SIG-M5 treated with dmso at 0.1 percent for 504 hours (cell line): ENCODE measurements around the gene DRAP1.
"Not testable (repeated sequence)": the region's sequence is repeated elsewhere in the genome, so short reads cannot be mapped to it uniquely, and the experiment has no call there.

Experiments
- DNase-seq: peaks from one replicate; lab custom pipeline; 2025; ENCODE audit not compliant: unreplicated experiment; lab: John Stamatoyannopoulos, UW

Gene DRAP1

DNA sequence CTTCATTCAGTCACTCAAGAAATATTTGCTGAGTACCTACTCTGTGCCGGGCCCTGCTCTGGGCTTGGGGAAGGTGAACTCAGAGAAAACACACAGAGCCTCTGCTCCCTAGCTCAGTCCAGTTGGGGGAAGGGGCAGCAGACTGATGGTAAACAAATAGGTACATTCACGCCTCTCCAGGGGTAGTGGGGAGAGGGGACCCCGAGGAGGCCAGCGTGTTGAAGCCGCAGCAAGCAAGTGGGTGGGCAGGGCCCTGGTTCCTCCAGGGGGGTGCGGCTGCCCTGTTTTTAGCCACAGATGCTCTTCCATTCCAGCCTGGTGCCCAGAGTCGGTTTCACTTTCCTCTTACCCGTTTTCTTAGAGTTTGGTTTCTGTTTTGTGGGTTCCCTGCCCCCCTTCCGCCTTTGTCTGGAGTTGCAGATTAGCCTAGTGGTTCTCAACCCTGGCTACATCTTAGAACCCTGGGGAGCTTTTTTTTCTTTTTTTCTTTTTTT, 8.7 kb downstream of the DRAP1 start:
- peak; percentile 83 for DNase-seq

DNA sequence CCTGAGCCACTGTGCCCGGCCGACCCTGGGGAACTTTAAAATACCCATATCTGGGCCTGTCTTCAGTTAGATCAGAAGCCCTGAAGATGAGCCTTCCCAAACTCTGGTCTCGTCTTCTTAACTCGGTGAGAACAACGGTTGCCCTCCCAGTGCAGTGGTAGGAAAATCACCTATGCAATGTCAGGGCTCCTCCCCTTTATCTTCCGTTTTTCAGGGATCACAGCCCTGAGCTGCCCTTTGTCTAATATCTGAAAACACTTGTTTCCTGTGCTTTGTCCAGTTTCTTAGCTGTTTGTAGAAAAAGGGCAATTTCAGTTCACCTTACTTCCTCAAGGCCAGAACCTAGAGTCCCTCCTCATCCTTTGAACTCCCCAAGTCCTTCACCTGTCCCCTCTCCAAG, 9.4 kb downstream of the DRAP1 start:
- no peak for DNase-seq

DNA sequence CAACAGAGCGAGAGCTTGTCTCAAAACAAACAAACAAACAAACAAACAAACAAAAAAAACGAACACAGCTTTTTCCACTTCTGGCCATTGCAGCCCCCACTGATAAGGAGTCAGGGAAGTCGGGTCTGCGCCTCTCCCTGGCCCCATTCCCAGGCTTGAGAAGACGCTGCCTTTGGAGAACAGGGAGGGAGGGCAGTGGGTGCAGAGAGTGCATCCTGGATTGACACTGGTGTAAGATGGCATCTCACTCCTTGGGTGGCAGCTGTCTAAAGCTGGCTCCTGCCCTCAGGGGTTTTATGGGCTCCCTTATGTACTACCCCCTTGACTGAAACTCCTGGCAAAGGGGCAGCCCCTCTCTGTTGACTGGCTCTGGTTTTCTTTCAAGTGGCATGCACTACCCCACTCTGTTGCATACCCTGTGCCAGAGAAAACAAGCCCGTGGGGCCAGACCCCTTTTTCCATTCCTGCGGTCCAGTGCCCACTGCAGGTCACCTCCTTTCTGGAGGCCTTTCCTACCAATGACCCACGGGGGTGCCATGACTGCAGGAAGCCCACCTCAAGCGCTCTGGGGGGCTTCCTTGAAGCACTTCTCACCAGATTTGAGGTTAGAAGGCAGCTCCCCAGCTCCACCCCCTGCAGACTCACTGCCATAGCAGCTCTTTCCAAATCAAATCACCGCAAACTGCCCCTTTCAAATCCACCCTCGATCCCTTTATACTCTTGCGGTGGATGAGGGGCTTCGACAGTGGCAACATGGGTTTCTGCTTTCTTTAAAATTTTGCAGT, 12.7 kb downstream of the DRAP1 start:
- DNase-seq, result no peak

DNA sequence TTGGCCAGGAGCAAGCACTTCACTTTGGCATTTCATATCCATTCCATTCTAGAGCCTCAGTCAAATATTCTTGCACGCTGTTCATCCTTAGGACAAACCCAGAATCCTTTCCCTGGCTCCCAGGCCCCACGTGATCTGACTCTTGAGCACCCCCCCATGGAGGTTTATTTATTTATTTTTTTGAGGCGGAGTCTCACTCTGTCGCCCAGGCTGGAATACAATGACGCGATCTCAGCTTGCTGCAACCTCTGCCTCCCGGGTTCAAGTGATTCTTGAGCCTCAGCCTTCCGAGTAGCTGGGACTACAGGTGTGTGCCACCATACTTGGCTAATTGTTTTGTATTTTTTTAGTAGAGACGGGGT, 13.3 kb downstream of the DRAP1 start:
- DNase-seq, result peak; percentile 10

DNA sequence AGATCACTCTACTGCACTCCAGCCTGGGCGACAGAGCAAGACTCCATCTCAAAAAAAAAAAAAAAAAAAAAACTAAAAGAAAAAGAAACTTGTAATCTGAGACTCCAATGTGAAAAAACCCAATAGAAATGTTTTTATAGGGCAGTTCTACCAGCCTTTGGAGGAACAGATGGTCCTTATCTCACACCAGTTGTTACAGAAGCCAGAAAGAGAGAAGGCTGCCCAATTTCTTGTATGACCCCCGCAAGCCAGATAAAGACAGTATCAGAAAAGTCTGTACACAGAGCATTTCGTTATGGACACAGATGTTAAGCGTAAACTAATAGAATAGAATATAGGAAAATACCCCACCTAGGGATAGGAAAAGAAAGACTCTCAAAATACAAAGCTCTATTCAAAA, 14.8 kb downstream of the DRAP1 start:
- DNase-seq, result no peak

- no peak for DNase-seq
Measured at GRCh38 chr11:65937766-65938165, 18.5 kb downstream of the DRAP1 start.

DNA sequence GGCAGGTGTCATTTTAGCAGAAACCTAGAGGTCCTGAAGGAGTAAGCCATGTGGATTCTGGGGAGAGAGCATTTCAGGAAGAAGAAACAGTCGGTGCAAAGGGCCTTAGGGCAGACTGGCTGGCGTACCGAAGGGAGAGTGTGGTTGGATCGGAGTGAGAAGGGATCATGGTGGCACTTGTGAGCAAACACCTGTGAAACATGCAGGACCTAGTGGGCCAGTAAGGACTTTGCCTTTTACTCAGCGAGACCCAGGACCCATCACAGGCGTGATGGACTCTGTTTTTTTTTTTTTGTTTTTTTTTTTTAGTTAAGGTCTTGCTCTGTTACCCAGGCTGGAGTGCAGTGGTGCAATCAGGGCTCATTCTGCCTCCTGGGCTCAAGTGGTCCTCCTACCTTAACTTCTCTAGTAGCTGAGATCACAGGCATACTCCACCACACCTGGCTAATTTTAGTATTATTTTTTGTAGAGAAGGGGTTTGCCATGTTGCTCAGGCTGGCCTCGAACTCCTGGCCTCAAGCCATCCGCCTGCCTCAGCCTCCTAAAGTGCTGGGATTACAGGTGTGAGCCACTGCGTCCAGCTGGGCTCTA, 22.6 kb downstream of the DRAP1 start:
- DNase-seq, result no peak

GRCh38 chr11:65942531-65942930, 23.3 kb downstream of the DRAP1 start:
- DNase-seq, result no peak

- DNase-seq, result no peak
Measured at GRCh38 chr11:65944191-65944590, 25.0 kb downstream of the DRAP1 start.

GRCh38 chr11:65944767-65945166, 25.5 kb downstream of the DRAP1 start:
- DNase-seq, result no peak

- no peak for DNase-seq
Measured at GRCh38 chr11:65945430-65945911, 26.2 kb downstream of the DRAP1 start, which contains the start of gene TSGA10IP. Gene TSGA10IP (plus strand): TSS chr11:65945480. CDS start chr11:65945676, 196 bp downstream.

DNA sequence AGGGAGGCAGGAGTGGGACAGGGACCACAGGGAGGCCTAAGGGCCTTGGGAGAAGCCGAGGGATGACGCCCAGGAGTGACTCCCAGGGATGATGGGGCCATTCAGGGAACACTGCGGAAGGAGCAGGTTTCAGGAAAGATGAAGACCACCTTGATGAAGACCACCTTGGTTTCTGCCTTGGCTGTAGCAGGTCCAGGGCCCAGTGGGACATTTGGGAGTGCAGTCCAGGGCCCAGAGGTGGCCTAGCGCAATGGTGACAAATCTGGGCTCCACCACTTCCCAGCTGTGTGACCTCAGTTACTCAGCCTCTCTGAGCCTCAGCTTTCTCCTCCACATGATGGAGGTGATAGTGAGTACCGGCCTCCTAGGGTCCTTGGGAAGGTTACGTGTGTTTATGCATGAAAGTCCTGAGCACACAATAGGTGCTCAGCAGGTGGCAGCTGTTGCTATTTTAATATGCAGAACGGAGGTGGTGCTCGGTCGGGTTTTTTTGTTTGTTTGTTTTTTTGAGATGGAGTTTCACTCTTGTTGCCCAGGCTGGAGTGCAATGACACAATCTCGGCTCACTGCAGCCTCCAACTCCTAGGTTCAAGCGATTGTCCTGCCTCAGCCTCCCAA, 26.8 kb downstream of the DRAP1 start:
- DNase-seq, result no peak

- DNase-seq, result no peak
Measured at GRCh38 chr11:65946655-65947054, 27.4 kb downstream of the DRAP1 start.

DNA sequence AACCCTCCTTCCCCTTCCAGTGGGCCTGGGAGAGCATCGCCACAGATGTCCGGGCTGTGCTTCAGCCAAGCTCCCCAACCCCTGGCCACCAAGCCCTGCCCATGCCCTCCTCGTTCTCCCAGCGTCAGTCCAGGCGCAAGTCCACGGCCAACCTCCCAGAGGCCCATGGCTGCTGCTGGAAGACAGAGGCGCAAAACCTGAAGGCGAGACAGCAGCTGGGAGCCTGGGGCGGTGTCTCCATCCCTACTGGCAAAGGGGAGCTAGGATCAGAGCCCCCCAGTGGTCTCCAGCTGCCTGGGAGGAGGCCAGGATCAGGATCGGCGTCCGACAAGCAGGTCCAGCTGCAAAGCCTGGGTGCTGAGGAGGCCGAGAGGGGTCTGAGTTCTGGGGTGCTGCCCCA, 27.9 kb downstream of the DRAP1 start:
- no peak for DNase-seq

DNA sequence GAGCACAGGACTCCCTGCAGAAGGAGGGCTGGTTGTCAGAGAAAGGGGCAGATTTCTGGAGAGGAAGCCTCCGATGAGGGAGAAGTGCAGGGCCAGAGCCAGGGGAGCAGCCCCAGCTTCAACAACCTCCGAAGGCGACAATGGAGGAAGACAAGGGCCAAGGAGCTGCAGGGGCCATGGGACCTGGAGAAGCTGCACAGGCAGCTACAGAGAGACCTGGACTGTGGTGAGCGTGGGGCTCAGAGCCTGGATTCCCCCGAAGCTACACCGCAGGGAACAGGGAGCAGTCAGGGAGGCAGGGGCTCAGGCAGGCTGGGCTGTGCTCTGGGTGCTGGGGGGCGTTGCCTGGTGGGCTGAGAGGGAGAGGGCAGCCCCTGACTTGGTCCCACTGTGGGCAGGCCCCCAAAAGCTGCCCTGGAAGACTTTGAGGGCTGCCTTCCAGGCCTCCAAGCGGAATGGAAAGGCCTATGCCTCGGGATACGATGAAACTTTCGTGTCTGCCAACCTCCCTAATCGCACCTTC, 28.4 kb downstream of the DRAP1 start:
- DNase-seq, result no peak

DNA sequence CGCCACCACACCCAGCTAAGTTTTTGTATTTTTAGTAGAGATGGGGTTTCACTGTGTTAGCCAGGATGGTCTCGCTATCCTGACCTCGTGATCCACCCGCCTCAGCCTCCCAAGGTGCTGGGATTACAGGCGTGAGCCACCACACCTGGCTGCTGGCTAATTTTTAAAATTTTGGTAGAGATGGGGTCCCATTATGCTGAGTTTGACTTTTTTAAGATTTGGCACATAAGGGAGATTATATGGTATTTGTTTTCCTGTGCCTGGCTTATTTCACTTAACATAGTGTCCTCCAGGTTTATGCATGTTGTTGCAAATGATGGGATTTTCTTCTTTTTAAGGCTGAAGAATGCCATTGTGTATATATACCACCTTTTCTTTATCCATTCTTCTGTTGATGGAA, 31.5 kb downstream of the DRAP1 start:
- not testable (repeated sequence) for DNase-seq

- DNase-seq, result not testable (repeated sequence)
Measured at GRCh38 chr11:65951641-65952040, 32.4 kb downstream of the DRAP1 start.

GRCh38 chr11:65952052-65952521, 32.9 kb downstream of the DRAP1 start:
- no peak for DNase-seq

DNA sequence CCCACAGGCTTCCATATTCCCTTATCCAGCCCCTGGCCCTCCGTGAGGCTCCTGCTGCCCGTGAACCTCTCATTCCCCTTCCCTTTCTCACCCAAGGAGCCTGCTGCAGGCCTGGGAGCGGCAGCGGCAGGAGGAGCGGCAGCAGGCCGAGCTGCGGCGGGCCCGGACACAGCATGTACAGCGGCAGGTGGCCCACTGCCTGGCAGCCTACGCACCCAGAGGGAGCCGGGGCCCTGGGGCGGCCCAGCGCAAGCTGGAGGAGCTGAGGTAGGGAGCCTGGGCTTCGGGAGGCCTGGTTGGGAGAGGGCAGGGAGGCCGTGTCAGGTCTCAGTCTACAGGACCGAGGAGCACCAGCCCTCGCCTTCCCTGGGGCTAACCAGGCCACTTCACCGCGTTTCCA, 34.2 kb downstream of the DRAP1 start:
- no peak for DNase-seq

DNA sequence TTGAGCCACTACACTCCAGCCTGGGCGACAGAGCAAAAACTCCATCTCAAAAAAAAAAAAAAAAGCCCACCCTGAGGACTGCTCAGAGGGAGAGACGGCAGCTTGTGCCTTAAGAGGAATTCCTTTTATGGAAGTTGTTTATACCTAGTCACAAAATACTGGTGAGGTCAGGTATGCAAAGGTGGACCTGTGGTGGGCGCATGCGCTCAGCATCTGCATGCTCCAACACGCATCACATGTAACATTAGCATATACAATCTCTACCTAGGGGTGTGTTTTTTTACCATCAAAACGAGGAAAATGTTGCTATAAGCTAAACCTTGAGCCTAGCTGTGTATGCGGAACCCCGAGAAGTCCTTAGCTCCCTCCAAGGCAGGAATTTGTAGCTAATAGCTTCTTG, 35.5 kb downstream of the DRAP1 start:
- DNase-seq, result no peak

- no peak for DNase-seq
Measured at GRCh38 chr11:65958291-65958690, 39.1 kb downstream of the DRAP1 start.
